Lower leg skin (tissue), 3 donors: Measurements from ENCODE around the gene TNNT1.

ENCODE experiments used
- CTCF ChIP-seq, 3 donors: fragments of 450-650 bp; IDR thresholded peaks; one replicate each; pipeline ENCODE4 v1.5.1; 2016; ENCODE audit warnings: antibody characterized with exemption in 3 of 3, mild to moderate bottlenecking in 3 of 3, moderate library complexity in 2 of 3
- POLR2A ChIP-seq, 2 donors: fragments of 450-650 bp; IDR thresholded peaks; one replicate each; pipeline ENCODE4 v1.6.1; 2016 to 2017; ENCODE audit warnings: antibody characterized with exemption in 2 of 2, mild to moderate bottlenecking in 1 of 2, moderate library complexity in 1 of 2

GRCh38 chr19:55111238-55111831, 37.7 kb downstream of the TNNT1 start:
- TF ChIP-seq CTCF (IDR thresholded peaks at IDR 0.05) (no peak), POLR2A (IDR thresholded peaks at IDR 0.05) (no peak)
